ENCODE results near the gene CUX1.

Gene CUX1

GRCh38 chr7:102221961-102222360, 404.5 kb downstream of the CUX1 start:
- TF ChIP-seq TOX (CRISPR knock-in tag; IDR thresholded peaks at IDR 0.05; ENCODE audit: borderline replicate concordance) (no peak), CSRNP3 (CRISPR knock-in tag; IDR thresholded peaks at IDR 0.05) (no peak), ZFP3 (CRISPR knock-in tag; IDR thresholded peaks at IDR 0.05) (no peak), ISL1 (CRISPR knock-in tag; IDR thresholded peaks at IDR 0.05) (no peak), ARNTL (CRISPR knock-in tag; IDR thresholded peaks at IDR 0.05; ENCODE audit: borderline replicate concordance, low read depth) (no peak), CSDC2 (CRISPR knock-in tag; IDR thresholded peaks at IDR 0.05) (no peak), TCF4 (CRISPR knock-in tag; IDR thresholded peaks at IDR 0.05; ENCODE audit: borderline replicate concordance) (no peak)
- TF ChIP-seq, protein P1, sequence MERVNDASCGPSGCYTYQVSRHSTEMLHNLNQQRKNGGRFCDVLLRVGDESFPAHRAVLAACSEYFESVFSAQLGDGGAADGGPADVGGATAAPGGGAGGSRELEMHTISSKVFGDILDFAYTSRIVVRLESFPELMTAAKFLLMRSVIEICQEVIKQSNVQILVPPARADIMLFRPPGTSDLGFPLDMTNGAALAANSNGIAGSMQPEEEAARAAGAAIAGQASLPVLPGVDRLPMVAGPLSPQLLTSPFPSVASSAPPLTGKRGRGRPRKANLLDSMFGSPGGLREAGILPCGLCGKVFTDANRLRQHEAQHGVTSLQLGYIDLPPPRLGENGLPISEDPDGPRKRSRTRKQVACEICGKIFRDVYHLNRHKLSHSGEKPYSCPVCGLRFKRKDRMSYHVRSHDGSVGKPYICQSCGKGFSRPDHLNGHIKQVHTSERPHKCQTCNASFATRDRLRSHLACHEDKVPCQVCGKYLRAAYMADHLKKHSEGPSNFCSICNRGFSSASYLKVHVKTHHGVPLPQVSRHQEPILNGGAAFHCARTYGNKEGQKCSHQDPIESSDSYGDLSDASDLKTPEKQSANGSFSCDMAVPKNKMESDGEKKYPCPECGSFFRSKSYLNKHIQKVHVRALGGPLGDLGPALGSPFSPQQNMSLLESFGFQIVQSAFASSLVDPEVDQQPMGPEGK (CRISPR knock-in tag; IDR thresholded peaks at IDR 0.05; ENCODE audit: borderline replicate concordance) = no peak
- no peak for ATAC-seq

GRCh38 chr7:102222445-102222844, 405.0 kb downstream of the CUX1 start:
- no peak for ATAC-seq
- TF ChIP-seq SNAI2 (CRISPR knock-in tag; IDR thresholded peaks at IDR 0.05) = no peak
- no peak for TF ChIP-seq ZNF565 (CRISPR knock-in tag; conservative IDR thresholded peaks at IDR 0.05; ENCODE audit: low read depth)
- no peak for TF ChIP-seq TCF4 (CRISPR knock-in tag; IDR thresholded peaks at IDR 0.05; ENCODE audit: borderline replicate concordance)

- TF ChIP-seq ESRRG (CRISPR knock-in tag; IDR thresholded peaks at IDR 0.05) (no peak), CSRNP3 (CRISPR knock-in tag; IDR thresholded peaks at IDR 0.05) (no peak), BACH2 (CRISPR knock-in tag; IDR thresholded peaks at IDR 0.05; ENCODE audit: borderline replicate concordance) (no peak), PPARA (CRISPR knock-in tag; IDR thresholded peaks at IDR 0.05; ENCODE audit: borderline replicate concordance) (no peak), ZC3H10 (CRISPR knock-in tag; IDR thresholded peaks at IDR 0.05) (no peak), TSHZ2 (CRISPR knock-in tag; IDR thresholded peaks at IDR 0.05) (no peak), ZFP30 (CRISPR knock-in tag; IDR thresholded peaks at IDR 0.05) (no peak), ZNF8 (CRISPR knock-in tag; IDR thresholded peaks at IDR 0.05) (no peak), ARNTL (CRISPR knock-in tag; IDR thresholded peaks at IDR 0.05; ENCODE audit: borderline replicate concordance, low read depth) (no peak), ISL1 (CRISPR knock-in tag; IDR thresholded peaks at IDR 0.05) (no peak), CSDC2 (CRISPR knock-in tag; IDR thresholded peaks at IDR 0.05) (no peak), ZFP3 (CRISPR knock-in tag; IDR thresholded peaks at IDR 0.05) (no peak)
- TF ChIP-seq, protein P2, sequence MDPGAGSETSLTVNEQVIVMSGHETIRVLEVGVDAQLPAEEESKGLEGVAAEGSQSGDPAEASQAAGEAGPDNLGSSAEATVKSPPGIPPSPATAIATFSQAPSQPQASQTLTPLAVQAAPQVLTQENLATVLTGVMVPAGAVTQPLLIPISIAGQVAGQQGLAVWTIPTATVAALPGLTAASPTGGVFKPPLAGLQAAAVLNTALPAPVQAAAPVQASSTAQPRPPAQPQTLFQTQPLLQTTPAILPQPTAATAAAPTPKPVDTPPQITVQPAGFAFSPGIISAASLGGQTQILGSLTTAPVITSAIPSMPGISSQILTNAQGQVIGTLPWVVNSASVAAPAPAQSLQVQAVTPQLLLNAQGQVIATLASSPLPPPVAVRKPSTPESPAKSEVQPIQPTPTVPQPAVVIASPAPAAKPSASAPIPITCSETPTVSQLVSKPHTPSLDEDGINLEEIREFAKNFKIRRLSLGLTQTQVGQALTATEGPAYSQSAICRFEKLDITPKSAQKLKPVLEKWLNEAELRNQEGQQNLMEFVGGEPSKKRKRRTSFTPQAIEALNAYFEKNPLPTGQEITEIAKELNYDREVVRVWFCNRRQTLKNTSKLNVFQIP (CRISPR knock-in tag; IDR thresholded peaks at IDR 0.05; ENCODE audit: borderline replicate concordance, low read depth) = no peak
- TF ChIP-seq, protein P1 (CRISPR knock-in tag; IDR thresholded peaks at IDR 0.05; ENCODE audit: borderline replicate concordance) = no peak
- ATAC-seq = no peak
Observed at GRCh38 chr7:102223184-102223583, 405.8 kb downstream of the CUX1 start.

Measured in SK-N-SH treated with all-trans-retinoic acid at 6 μM for 48 hours (cell line).